ENCODE measurements around the gene CXCR4.
"Not testable (repeated sequence)": the region's sequence is repeated elsewhere in the genome, so short reads cannot be mapped to it uniquely, and the experiment has no call there.

The CXCR4 gene

DNA sequence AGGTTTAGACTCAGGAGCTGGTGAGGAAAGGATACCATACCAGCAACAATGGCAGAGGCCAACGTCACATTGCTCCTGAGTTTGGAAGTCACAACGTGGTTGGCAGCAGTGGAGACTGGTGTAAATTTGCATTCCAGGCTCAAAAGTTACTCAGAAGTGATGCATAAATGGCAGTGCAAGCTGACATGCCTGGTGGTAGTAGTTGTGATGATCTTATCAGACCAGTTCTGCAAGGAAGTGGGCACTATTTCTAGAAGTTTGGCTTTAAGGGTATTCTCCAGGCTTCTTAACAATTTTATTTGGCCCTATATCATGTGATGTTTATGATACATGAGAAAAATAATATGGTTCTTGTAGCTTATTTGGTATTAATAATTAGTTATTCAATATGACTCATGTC lies 37.8 kb downstream of the CXCR4 start:
- DNase-seq (ENCODE audit: low read depth in 2 of 2, low spot score in 1 of 2): no peak

DNA sequence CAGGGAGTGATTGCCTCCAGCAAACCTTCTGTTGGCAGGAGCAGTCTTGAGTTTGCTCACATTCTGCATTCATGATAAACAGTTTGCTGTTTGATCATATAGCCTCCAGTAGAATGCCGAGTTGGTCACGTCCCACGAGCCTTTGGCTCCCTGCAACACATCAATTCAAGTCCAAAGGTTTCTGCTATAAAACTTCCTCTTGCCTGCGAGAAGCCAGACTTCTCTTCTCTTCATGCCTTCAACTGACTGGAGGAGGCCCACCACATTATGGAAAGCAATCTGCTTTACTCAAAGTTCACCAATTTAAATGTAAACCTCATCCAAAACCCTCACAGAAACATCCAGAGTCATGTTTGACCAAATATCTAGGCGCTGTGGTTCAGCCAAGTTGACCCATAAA lies 40.8 kb downstream of the CXCR4 start:
- no peak for DNase-seq (ENCODE audit: low read depth in 2 of 2, low spot score in 1 of 2)

DNA sequence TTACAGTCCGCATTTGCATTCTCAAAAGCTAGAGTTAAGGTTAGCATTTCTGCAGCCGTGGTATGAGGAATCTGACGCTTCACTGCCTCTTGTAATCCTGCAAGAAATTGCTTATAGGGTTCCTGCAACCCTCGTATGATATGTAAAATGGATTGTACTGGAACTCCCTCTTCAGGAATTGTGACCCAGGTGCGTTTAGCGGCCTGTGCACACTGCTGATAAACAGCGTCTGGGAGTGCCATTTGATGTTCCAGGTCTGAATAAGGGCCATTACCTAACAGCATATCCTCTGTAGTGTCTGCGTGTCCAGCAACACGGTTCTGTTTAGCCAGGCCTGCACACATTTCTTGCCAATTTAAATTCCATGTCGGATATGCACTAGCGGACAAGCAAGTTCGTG lies 42.5 kb downstream of the CXCR4 start:
- DNase-seq (ENCODE audit: low read depth in 2 of 2, low spot score in 1 of 2): no peak

DNA sequence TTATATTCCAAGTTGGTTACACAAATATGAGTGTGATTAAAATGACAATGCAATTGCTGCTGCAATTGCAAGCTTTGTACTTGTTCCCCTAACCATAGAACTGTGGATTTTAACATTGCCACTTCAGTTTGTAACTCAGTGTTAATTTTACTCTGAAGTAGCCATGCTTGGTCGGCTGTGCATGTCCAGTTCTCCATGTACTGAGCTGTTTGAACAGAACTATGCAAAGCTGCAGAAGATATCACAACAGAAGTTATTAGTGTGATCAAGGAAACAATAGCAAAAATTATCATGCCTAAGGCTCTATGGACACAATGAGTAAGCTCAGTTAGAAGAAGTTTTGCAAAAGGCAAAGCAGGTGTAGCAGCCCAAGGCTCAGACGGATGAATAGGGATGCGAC lies 45.3 kb downstream of the CXCR4 start:
- DNase-seq (ENCODE audit: low read depth in 2 of 2, low spot score in 1 of 2): no peak

DNA sequence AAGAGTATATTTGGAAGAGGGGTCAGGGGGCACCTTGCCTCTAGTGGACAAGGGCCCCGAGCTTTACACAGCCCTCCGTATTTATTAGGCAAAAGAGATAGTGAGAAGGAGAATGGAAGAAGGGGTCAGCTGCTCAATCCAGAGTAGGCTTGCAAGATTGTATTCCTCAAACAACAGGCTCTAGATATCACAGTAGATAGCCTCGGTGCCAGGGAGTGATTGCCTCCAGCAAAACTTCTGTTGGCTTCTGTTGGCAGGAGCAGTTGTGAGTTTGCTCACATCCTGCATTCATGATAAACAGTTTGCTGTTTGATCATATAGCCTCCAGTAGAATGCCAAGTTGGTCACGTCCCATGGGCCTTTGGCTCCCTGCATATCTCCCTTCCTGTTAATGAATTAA lies 46.1 kb downstream of the CXCR4 start:
- not testable (repeated sequence) for DNase-seq (ENCODE audit: low read depth in 2 of 2, low spot score in 1 of 2)

DNA sequence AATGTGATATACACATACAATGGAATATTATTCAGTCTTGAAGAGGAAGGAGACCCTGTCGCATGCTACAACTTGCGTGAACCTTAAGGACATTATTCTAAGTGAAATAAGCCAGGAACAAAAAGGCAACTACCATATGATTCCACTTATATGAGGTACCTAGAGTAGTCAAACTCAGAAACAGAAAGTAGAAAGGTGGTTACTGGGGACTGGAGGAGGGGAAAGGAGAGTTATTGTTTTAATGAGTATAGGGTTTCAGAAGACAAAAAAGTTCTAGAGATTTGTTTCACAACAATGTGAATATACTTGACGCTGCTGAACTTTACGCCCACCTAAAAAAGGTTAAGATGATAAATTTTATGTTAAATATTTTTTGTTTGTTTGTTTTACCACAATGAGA lies 47.0 kb downstream of the CXCR4 start:
- no peak for DNase-seq (ENCODE audit: low read depth in 2 of 2, low spot score in 1 of 2)

DNA sequence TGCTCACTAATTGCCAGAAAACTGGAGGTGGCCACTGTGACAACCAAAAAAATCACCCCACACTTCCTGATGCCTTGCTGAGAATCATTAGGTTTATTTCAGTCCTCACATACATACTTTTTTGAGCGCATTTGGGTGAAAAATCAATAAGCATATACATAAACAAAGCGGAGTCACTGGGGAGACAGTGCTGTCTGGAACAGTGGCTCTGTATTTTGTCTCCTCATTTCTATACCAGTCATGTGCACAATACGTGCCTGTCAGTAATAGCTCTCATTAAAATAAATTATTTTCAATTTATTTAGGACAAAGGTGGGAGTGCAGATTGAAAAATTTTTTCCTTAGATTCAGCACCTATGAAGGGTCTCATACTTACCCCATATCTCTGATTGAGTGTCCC lies 48.2 kb downstream of the CXCR4 start:
- no peak for DNase-seq (ENCODE audit: low read depth in 2 of 2, low spot score in 1 of 2)

DNA sequence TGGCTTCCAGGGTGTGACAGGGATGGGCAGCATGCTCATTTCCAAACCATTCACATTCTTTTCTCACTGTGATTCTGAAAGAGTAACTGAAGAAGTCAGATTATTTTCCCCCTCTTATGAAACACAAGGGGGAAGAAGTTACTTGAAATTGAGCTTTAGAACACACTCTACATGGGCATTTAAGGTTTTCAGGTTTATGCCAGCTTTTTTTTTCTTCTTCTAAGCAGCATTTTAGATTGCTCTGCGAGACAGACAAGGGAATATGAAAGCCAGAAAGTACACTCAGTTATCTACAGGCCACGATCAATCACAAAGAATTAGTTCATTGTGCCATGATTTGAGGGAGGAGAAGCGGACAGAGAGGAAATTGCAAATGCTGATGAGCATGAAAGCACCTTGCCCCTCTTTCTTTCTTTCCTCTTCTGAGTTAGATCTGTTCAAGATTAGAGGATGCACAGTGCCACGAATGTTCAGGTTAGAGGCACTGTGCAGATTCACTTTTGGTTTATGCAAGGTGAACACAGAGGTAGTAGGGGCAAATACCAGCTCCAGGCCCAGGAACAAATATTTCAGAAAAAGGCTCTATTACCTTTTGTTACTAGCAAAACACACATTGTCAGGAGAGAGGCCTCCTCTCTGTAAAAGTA lies 49.2 kb downstream of the CXCR4 start:
- no peak for DNase-seq (ENCODE audit: low read depth in 2 of 2, low spot score in 1 of 2)

DNA sequence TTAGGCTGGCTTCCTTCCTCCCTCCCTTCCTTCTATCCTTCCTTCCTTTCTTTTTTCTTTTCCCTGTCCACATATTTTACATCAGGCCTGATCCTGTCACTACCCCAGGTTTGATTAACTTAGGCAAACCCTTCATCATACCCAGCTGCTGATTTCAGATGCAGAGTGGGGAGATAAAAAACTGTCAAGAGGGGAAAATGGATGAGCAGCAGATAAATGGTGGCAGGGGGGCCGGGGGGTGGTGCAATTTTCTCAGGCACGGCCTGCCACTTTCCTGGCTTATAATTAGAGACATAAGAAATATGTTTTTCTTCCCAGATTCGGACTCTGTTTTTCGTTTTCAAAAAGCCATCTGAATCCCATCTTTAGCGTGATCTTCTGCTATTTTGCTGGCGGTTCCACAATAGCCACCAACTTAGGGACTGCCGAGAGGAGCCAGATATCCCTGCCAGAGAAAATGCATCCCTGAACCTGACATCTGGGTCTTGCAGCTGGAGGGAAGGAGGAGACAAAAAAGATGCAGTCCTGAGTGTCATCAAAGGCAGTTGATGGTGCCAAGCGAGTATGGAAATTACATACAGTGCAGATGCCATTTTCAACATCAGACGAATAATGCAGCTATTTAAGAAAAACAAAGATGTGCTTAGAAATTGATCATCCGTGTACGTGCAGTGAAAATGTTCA lies 49.9 kb downstream of the CXCR4 start:
- DNase-seq (ENCODE audit: low read depth in 2 of 2, low spot score in 1 of 2): no peak

DNA sequence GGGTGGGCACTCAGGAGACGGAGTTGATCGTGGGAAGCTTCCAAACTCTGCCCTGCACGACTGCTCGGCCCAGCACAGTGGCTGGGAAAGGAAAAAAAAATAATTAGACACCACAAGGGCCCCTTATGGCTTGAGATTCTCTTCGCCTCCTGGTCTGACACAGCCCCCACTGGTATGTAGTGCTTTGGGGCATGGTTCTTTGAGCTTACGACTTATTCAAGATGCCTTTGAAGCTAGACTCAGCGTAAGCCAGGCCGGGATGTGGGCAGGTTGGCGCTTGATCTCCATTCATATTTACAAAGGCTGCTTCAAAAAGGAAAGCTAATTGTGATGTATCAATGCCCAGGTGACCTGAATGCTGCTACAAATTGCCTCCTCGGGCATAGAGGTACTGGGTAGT lies 50.5 kb downstream of the CXCR4 start:
- no peak for DNase-seq (ENCODE audit: low read depth in 2 of 2, low spot score in 1 of 2)

DNA sequence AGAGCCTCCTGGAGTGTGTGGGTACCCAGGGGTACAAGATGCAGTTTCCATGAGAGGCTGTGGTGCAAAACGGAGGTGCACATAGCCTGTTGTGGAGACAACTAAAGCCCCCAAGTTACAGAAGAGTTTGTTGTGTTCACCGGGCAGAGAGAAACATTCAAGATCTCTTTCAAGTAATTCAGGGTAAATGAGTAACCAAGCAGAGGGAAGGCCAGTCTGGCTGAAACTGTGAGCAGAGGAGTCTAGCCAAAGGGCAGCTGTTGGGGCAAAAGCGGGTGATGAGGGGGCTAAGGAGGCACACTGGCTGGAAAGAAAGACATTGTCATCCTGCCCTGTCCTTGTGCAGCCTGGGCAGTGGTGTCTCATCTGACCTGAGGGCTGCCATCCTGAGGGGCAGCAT lies 52.0 kb downstream of the CXCR4 start:
- no peak for DNase-seq (ENCODE audit: low read depth in 2 of 2, low spot score in 1 of 2)

DNA sequence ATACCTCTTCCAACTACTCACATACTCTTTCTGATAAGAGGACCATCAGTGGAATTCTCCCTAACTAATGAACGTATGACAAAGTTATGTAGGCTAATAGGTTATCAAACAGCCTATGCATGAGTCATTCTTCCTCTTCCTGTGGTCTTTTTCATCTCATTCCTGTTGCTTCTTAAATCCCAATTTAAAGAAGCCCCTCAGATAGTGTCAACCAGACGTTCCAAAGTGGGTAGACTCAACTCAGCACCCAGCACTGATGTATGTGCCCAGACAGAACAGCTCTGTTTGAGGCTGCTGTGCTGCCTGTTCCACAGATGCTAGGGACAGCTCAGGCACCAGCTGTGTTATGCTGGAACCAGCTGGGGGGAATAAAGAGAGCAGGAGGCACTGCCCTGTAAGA lies 52.6 kb downstream of the CXCR4 start:
- no peak for DNase-seq (ENCODE audit: low read depth in 2 of 2, low spot score in 1 of 2)
